DND-41 (cell line): ENCODE data around the gene CPT1A.

Source experiments
- CTCF ChIP-seq: IDR thresholded peaks from 2 replicates; pipeline ENCODE4 v1.5.1; 2012; ENCODE audit warnings: borderline replicate concordance, low read length, moderate library complexity, mild to moderate bottlenecking; ENCODE audit not compliant: poor library complexity, severe bottlenecking; ENCODE audit errors: extremely low read depth
- EZH2 ChIP-seq: IDR thresholded peaks from 3 replicates; pipeline ENCODE4 v1.6.1; 2012; ENCODE audit warnings: borderline replicate concordance, low read depth, mild to moderate bottlenecking, moderate library complexity, low read length, inconsistent platforms; ENCODE audit not compliant: severe bottlenecking

- TF ChIP-seq EZH2 (no peak), CTCF (no peak)
Observed at GRCh38 chr11:68741463-68741862, 100.3 kb downstream of the CPT1A start.
